Effector memory CD8-positive, alpha-beta T cell (primary cell): Measurements from ENCODE around the gene MUC2.
"Not testable (repeated sequence)": the region's sequence is repeated elsewhere in the genome, so short reads cannot be mapped to it uniquely, and the experiment has no call there.

Source experiments
- ATAC-seq: fragments of 150-1000 bp; cut with Tn5 transposase; replicated peaks from 2 replicates; pipeline ENCODE4 v1.10.0; 2021; ENCODE audit warnings: mild to moderate bottlenecking, moderate library complexity
- DNase-seq, 3 experiments: peaks; one replicate each; pipeline ENCODE4 v3.0.0; 2021
- H3K27ac Mint-ChIP-seq, 2 donors: one replicate each; pipeline ENCODE4 v1.8.0; 2022; ENCODE audit warnings: mild to moderate bottlenecking in 2 of 2, mixed read lengths in 2 of 2, moderate library complexity in 2 of 2
- H3K27me3 Mint-ChIP-seq, 2 donors: one replicate each; pipeline ENCODE4 v1.8.0; 2022; ENCODE audit warnings: mixed read lengths in 2 of 2
- H3K36me3 Mint-ChIP-seq: one replicate; pipeline ENCODE4 v1.8.0; 2022; ENCODE audit warnings: mild to moderate bottlenecking, moderate library complexity, mixed read lengths; ENCODE audit not compliant: insufficient read depth
- H3K4me1 Mint-ChIP-seq, 2 donors: one replicate each; pipeline ENCODE4 v1.8.0; 2022; ENCODE audit warnings: low read depth in 2 of 2, mixed read lengths in 2 of 2
- H3K4me3 Mint-ChIP-seq, 2 donors: one replicate each; pipeline ENCODE4 v1.8.0; 2022; ENCODE audit warnings: mild to moderate bottlenecking in 2 of 2, mixed read lengths in 2 of 2, moderate library complexity in 2 of 2
- H3K9me3 Mint-ChIP-seq, 2 donors: one replicate each; pipeline ENCODE4 v1.8.0; 2022; ENCODE audit warnings: mixed read lengths in 2 of 2

The MUC2 gene

DNA sequence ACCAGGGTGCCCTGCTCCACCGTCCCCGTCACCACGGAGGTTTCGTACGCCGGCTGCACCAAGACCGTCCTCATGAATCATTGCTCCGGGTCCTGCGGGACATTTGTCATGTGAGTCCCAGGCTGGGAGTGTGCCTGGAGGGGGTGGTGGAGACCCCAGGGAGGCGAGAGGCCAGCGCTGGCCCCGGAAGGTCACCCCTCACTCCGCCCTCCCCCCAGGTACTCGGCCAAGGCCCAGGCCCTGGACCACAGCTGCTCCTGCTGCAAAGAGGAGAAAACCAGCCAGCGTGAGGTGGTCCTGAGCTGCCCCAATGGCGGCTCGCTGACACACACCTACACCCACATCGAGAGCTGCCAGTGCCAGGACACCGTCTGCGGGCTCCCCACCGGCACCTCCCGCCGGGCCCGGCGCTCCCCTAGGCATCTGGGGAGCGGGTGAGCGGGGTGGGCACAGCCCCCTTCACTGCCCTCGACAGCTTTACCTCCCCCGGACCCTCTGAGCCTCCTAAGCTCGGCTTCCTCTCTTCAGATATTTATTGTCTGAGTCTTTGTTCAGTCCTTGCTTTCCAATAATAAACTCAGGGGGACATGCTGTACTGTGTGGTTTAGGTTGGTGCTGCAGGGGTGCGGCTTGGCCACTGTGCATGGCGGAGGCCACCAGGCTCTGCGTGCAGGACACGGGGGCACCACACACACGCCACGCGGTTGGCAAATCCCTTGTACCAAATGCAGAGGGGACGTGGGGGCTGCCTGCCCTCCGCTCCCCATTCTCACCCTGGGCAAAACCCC lies 35.4 kb downstream of the MUC2 start:
- H3K4me1 Mint-ChIP-seq: peaks cover 0 to 5% of the 10 kb centered on the region in 2 donors
- no peak for DNase-seq
- H3K27me3 Mint-ChIP-seq: peaks cover 0 to 23% of the 10 kb centered on the region in 2 donors
- no peak overlapping the region for H3K27ac Mint-ChIP-seq
- no peak for ATAC-seq
- H3K4me3 Mint-ChIP-seq: no peak overlapping the region
- H3K9me3 Mint-ChIP-seq: no peaks in the 10 kb centered on the region
- H3K36me3 Mint-ChIP-seq: no peaks in the 10 kb centered on the region

DNA sequence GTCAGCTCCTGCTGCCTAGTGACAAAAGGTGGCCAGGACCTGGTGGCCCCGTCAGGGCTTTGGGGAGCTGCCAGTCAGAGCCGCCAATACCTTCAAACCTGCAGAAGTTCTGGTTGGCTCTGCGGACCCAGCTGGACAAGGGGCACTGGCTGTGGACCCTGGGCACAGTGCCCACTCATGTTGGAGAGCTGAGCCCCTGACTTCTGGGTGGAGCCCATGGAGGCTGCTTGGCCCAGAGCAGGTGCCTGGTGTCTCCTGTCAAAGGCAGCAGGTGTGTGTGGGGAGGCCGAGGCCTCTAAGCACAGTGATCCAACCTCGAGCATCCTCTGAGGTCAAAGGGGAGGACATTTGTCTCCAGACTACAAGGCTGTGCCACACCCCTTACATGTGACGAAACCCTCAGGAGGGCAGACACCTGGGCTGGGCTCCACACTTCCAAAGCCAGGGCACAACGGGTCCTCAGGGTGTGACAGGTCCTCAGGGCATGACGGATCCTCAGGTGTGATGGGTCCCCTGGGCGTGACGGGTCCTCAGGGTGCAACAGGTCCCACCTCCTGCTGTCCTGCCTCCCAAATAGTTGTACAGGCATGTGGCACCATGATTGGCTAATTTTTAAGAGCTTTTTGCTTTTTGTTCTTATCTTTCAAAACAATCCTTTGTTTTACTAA lies 37.0 kb downstream of the MUC2 start:
- peaks cover 0 to 19% of the 10 kb centered on the region in 2 donors for H3K27me3 Mint-ChIP-seq
- no peak overlapping the region for H3K4me3 Mint-ChIP-seq
- H3K36me3 Mint-ChIP-seq: no peaks in the 10 kb centered on the region

DNA sequence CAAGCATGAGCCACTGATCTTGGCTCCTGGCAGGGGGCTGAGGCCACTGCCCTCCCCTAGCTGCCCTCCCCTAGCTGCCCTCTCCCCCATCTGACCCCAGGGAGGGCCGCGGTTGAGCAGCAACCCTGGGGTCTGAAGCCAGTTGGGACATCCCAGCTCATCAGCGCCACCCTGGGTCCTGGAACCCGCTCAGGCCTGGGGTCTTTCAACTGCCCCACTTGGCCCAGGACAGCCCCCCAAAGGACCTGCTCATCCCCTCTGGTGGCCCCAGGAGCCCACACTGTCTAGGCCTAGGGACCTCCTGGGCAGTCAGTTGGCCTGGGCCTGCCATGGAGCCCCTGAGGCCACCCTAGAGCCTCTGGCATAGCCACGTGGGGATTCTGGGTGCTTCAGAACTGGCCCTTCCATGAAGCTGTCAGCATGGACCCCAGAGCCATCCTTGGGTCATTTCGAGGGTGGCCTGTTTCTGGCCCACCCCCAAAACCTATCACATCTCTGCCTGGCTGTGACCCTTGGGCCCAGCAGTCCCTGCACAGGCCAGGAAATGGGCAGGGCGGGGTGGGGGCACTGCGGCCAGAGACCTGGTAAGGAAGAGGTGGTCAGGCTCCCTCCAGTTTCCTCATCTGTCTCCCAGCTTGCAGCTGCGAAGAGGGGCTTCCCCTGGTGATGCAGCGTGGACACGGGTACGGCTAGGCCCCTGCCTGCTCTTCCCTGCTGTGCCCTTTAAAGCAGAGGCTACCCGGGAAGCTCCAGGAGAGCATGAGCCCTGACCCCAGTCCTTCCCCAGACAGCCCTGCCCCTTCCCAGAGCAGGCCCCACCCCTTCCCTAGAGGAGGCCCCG lies 37.9 kb downstream of the MUC2 start:
- Mint-ChIP-seq H3K36me3 (peaks cover 8% of the 10 kb centered on the region), H3K4me1 (peaks cover 0 to 5% of the 10 kb centered on the region in 2 donors), H3K9me3 (no peaks in the 10 kb centered on the region), H3K27ac (no peak overlapping the region), H3K27me3 (peaks cover 0 to 22% of the 10 kb centered on the region in 2 donors), H3K4me3 (no peak overlapping the region)
- ATAC-seq: no peak
- DNase-seq: no peak

More for the DNA sequence above, 37.0 kb downstream of the MUC2 start:
- ATAC-seq (no peak), DNase-seq (no peak)
- H3K9me3 Mint-ChIP-seq: no peaks in the 10 kb centered on the region
- H3K27ac Mint-ChIP-seq: no peak overlapping the region
- H3K4me1 Mint-ChIP-seq: peaks cover 0 to 5% of the 10 kb centered on the region in 2 donors

DNA sequence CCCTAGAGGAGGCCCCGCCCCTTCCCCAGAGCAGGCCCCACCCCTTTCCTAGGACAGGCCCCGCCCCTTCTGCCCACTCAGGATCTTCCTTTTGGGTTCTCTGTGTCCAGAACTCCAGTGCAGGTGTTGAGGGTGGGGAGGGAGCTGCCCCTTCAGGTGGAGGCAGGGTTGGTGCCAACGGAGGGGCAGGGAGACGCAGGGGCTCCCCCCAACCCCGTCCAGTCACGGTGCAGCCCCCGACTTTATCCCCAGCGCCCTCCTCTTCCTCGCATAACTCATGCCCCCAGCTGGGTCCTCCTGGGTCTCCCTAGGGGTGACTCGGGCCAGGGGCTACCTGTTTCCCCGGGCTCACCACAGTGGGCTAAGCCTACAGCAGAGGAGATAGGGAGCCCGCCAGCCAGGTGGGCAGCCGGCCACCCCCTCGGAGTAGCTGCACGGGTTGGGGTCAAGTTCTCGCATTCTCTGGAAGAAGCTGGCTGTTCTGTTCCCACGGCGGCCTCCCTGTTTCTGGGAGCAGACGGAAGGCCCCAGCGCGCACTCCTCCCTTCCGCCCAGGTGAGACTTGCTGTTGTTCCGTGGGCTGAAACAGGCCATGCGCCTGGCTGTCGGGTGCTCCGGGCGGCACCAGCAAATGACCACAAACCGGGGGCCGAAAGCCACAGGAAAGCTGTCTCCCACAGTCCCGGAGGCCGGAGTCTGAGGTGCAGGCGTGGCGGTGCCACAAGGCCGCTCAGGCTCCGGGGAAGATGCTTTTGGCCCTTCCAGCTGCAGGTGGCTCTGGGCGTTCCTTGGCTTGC lies 38.9 kb downstream of the MUC2 start:
- Mint-ChIP-seq H3K27me3 (peaks cover 0 to 17% of the 10 kb centered on the region in 2 donors), H3K27ac (no peak overlapping the region), H3K4me1 (peaks cover 0 to 5% of the 10 kb centered on the region in 2 donors), H3K36me3 (peaks cover 9% of the 10 kb centered on the region), H3K9me3 (no peaks in the 10 kb centered on the region), H3K4me3 (no peak overlapping the region)
- DNase-seq (no peak), ATAC-seq (no peak)

DNA sequence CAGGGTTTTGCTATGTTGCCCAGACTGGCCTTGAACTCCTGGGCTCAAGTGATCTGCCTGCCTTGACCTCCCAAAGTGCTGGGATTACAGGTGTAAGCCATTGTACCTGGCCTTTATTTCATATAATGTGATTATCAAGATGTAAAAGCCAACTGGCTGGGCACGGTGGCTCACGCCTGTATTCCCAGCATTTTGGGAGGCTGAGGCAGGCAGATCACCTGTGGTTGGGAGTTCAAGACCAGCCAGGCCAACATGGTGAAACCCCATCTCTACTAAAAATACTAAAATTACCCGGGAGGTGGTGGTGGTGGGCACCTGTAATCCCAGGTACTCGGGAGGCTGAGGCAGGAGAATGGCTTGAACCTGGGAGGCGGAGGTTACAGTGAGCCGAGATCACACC lies 40.6 kb downstream of the MUC2 start:
- H3K4me1 Mint-ChIP-seq, ATAC-seq, H3K36me3 Mint-ChIP-seq, H3K4me3 Mint-ChIP-seq, H3K9me3 Mint-ChIP-seq, H3K27ac Mint-ChIP-seq, DNase-seq: not testable (repeated sequence)
- H3K27me3 Mint-ChIP-seq: peaks cover 0 to 25% of the 10 kb centered on the region in 2 donors

DNA sequence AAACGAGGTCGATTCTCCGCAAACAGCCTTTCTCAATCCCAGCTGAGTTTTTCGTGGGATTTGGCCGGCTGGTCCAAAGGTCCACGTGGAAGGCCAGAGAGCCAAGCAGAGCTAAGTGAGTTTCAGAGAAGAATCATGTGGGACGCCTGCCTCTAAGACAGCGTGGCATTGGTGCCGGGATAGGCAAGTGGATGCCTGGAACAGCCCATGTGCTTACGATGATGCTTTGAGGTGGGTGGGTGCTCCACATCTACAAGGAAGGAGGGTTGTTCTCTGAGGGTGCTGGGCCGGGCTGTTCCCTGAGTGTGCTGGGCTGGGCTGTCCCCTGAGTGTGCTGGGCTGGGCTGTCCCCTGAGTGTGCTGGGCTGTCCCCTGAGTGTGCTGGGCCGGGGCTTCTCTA lies 41.4 kb downstream of the MUC2 start:
- Mint-ChIP-seq H3K27me3 (peaks cover 0 to 31% of the 10 kb centered on the region in 2 donors), H3K4me3 (no peak overlapping the region), H3K9me3 (no peaks in the 10 kb centered on the region), H3K4me1 (peaks cover 0 to 5% of the 10 kb centered on the region in 2 donors), H3K36me3 (peaks cover 9% of the 10 kb centered on the region), H3K27ac (peak overlapping the region in 1 of 2 donors; percentile 1)
- ATAC-seq: no peak
- DNase-seq: no peak

DNA sequence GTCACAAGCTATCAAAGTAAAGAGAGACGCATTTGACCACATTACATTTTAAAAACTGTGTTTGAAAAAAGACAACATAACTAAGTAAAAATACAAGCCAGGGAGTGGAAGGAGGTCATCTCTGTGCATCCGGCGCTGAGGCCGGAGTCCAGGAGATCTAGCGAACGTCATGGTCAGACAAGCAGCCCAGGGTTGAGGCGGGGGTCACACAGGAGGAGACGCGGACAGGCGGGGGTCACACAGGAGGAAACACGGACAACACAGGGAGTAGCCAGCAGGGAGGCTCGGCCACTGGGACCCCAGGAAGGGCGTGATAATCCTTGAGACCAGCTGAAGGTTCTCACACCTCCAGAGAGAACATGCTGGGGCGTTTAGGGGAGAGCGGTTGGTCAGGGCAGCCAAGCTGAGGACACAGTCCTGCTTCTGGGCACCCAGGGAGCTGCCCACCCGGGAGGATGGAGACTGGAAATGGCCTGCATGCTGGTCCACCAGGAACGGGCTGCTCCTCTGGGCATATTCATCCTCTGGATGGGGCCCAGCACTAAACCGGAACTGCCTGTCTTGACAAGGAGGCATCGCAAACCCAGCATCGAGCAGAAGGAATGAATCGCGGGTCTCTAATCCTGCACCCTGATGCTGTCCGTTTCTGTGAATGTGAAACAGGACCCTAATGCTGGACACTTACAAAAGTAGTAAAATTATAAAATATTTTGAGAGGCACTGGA lies 42.2 kb downstream of the MUC2 start:
- no peak for ATAC-seq
- Mint-ChIP-seq H3K27me3 (peaks cover 0 to 38% of the 10 kb centered on the region in 2 donors), H3K27ac (peak overlapping the region in 1 of 2 donors; percentile 1), H3K36me3 (peaks cover 9% of the 10 kb centered on the region), H3K4me1 (peaks cover 0 to 5% of the 10 kb centered on the region in 2 donors), H3K4me3 (no peak overlapping the region), H3K9me3 (no peaks in the 10 kb centered on the region)
- no peak for DNase-seq

DNA sequence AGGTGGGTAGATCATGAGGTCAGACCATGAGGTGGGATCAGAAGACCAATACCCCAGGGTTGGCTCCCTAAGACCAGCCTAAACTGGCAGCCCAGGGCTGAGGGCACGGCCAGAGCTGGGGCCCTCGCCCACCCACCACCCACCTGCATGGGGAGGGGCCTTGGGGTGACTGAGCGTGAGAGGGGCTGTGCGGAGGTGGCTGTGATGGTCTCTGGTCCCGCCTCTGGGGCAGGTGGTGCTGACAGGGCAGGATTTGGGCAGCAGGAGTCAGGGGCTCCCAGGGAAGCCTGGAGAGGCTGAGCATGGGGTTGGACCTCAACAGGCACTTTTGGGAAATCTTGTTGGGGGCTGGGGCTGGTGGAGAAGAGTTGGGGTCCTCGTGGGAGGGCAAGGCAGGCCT lies 43.3 kb downstream of the MUC2 start:
- Mint-ChIP-seq H3K27me3 (peaks cover 3 to 50% of the 10 kb centered on the region in 2 donors), H3K9me3 (no peaks in the 10 kb centered on the region), H3K4me3 (no peak overlapping the region), H3K4me1 (peaks cover 0 to 5% of the 10 kb centered on the region in 2 donors), H3K27ac (no peak overlapping the region), H3K36me3 (peaks cover 9% of the 10 kb centered on the region)
- DNase-seq (no peak), ATAC-seq (no peak)

DNA sequence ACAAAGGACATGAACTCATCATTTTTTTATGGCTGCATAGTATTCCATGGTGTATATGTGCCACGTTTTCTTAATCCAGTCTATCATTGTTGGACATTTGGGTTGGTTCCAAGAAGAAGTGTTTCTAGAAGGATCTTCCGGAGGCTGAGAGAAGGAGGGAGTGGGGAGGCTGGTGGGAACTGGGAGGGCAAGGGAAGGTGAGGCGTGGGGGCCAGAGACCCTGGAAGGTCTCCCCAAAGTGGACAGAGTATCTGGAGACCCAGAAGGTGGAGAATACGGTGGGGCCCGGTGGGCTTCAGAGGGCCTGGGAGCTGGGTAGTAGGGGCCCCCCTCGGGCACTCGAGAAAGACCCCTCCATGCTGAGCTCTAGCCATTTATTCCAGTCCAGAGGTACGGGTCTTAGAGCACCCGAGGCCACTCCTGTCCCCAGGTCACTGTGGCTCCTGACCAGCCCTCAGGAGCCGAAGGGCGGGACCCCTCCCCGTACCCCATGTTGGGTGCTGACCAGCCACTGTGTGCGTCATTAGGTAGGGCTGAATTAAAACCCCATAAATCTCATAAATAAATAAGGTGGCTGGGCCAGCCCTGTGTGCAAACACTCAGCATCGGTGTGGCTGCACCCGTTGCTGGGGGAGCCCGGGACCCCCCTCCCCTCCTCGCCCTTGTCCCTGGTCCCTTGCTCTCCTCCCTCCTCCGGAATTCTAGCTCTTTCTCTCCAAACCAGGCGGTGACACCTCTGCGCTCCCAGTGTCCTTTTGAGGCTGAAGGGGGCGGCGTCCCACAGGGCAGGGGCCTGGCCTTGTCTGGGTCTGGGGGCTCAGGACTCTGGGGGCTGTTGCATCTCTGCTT lies 44.3 kb downstream of the MUC2 start:
- Mint-ChIP-seq H3K27ac (no peak overlapping the region), H3K4me1 (peaks cover 0 to 5% of the 10 kb centered on the region in 2 donors), H3K9me3 (peaks cover 0 to 1% of the 10 kb centered on the region in 2 donors), H3K27me3 (peaks cover 8 to 56% of the 10 kb centered on the region in 2 donors), H3K36me3 (peaks cover 9% of the 10 kb centered on the region), H3K4me3 (no peak overlapping the region)
- ATAC-seq (no peak), DNase-seq (no peak)

DNA sequence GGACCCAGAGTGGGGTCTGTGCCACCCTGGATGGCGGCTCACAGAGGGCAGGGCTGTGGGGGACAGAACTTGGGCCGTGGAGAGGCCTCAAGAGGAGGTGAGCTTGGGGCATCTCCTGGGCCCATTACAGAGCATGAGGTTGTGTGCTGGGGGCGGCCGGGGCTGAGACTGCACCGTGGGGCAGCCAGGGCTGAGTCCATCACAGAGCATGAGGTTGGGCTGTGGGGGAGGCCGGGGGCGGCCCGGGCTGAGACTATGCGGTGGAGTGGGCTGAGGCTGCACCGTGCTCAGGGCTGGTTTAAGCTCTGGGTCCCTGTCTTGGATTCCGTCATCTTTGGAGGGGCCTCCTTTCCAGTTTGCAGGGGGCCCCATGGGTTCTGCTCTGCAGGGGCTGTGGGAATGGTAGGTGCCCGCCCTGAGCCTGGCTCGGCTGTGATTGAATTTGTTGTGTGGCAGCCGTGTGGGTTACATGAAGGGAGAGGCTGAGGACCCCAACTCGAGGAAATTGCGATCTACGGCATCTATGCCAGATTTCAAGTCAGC lies 45.0 kb downstream of the MUC2 start:
- Mint-ChIP-seq H3K27me3 (peaks cover 8 to 56% of the 10 kb centered on the region in 2 donors), H3K4me1 (peaks cover 0 to 3% of the 10 kb centered on the region in 2 donors), H3K9me3 (peaks cover 2 to 8% of the 10 kb centered on the region in 2 donors), H3K36me3 (peaks cover 9% of the 10 kb centered on the region), H3K27ac (no peak overlapping the region), H3K4me3 (no peak overlapping the region)
- no peak for ATAC-seq
- no peak for DNase-seq

DNA sequence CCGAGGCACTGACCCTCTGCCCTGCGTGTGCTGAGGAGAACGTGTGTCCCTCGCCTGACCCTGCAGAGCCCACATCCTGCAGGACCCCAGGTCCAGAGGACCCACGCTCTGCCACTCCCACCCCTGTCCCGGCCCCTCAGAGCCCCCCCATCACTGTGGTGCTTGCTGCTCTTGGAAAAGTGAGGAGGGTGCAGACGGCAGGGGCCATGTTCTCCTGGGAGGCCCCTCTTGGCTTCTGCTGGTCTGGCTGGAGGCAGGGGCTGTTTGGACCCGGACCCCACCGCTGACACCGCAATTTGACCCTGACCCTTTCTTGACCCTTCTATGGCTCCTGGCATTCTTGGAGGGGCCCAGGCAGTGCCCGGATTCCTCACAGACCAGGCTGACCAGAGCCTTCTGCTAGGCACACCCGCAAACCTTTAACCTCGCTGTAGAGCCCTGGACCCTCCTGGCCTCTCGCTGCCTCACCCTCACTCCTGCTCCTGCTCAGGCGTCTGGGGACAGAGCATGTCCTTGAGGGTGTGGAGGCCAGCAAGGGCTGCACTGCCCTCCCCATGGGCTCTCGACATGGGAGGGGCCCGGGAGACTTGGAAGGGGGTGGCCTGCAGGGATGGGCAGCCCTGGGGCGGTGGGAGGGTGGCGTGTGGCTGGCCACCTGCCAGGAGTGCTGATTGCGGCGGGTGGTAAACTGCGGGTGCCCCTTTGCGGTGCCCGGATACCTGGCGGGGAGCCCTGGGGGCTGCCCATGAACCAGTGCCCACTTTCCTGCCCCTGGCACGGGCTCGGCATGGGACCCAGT lies 46.1 kb downstream of the MUC2 start:
- Mint-ChIP-seq H3K27me3 (peaks cover 8 to 56% of the 10 kb centered on the region in 2 donors), H3K27ac (no peak overlapping the region), H3K9me3 (peaks cover 8 to 15% of the 10 kb centered on the region in 2 donors), H3K36me3 (peaks cover 9% of the 10 kb centered on the region), H3K4me3 (no peak overlapping the region), H3K4me1 (no peaks in the 10 kb centered on the region)
- DNase-seq (no peak), ATAC-seq (no peak)
